GM10266 (cell line): ENCODE data around the gene TIMM29.

ENCODE experiments used
- DNase-seq: peaks from one replicate; pipeline ENCODE4 v3.0.0; 2012; ENCODE audit errors: extremely low spot score
- TF ChIP-seq, protein P1 (sequence below): IDR thresholded peaks from 2 replicates; pipeline ENCODE4 v1.5.1; 2012; ENCODE audit warnings: mild to moderate bottlenecking, low read depth; ENCODE audit not compliant: control insufficient read depth, insufficient read depth; ENCODE audit errors: missing control alignments

The TIMM29 gene

DNA sequence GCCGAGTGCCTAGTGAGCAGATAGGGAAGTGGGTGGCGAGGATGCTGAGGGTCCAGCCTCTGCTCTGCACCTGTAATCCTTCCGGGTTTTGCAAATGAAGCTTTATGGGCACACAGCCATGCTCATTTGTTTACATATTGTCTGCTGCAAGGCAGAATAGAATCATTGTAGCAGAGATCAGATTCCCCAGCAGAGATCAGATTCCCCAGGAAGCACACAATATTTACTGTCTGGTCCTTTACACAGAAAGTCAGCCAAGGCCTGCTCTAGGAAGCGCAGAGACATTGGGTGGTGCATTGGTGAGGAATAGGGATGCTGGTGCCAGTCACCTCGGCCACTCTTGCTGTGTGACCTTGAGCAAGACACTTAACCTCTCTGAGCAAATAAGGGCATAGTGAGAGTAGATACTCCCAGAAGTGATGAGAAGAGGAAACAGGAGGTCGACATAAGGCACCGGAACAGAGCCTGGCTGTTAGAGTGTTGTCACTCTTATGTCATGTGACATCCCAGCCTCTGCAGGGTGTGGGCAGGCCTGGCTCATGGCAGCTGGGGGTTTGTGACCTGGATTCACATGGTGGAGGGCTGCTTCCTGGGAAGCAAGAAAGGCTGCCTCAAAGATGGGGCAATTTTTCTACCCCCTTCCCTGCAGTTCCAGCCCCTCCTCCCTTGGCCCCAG lies 31.6 kb upstream of the TIMM29 start:
- TF ChIP-seq, protein P1, sequence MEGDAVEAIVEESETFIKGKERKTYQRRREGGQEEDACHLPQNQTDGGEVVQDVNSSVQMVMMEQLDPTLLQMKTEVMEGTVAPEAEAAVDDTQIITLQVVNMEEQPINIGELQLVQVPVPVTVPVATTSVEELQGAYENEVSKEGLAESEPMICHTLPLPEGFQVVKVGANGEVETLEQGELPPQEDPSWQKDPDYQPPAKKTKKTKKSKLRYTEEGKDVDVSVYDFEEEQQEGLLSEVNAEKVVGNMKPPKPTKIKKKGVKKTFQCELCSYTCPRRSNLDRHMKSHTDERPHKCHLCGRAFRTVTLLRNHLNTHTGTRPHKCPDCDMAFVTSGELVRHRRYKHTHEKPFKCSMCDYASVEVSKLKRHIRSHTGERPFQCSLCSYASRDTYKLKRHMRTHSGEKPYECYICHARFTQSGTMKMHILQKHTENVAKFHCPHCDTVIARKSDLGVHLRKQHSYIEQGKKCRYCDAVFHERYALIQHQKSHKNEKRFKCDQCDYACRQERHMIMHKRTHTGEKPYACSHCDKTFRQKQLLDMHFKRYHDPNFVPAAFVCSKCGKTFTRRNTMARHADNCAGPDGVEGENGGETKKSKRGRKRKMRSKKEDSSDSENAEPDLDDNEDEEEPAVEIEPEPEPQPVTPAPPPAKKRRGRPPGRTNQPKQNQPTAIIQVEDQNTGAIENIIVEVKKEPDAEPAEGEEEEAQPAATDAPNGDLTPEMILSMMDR, result no peak
- DNase-seq, result no peak

DNA sequence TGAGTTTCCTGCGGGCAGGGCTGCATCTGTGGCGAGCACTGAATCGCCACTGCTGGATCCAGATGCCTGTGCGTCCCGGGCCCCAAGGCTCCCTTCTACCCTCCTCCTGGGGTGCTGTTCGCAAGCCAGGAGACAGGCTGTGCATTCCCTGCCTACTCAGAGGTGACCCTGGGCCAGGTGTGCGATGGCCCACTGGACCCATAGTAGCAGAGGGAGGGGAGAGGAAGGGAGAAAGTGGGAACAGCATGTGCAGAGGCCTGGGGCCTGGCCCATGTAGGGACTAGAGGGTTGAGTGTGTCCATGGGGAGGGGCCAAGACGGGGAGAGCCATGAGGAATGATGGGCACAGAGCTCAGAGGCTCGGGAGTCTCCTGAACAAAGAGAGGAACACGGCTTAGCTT lies 30.0 kb upstream of the TIMM29 start:
- TF ChIP-seq, protein P1, result no peak
- DNase-seq, result no peak

DNA sequence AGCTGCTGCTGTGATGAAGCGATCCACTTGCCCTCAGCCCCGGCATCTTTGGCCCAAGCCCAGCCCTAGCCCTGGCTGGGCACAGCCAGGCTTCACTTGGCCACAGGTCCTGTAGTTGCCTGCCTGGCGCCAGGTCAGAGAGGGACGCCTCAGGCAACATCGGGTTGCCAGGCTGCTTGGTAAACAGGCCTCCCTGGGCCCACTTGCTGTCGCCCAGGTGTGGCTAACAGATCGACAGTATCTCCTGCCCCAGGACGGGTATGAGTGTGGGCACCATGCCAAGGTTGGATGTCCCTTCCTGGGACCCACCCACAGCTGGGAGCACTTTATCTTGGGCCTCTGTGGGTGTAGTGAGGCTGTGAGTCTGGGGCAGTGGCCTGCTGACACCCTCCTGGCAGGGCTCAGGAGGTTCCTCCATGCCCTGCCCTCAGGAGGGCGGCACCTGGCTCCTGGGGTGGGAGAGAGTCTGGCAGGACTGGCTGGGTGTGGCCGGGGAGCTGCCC lies 29.4 kb upstream of the TIMM29 start:
- no peak for DNase-seq
- TF ChIP-seq, protein P1, result no peak

DNA sequence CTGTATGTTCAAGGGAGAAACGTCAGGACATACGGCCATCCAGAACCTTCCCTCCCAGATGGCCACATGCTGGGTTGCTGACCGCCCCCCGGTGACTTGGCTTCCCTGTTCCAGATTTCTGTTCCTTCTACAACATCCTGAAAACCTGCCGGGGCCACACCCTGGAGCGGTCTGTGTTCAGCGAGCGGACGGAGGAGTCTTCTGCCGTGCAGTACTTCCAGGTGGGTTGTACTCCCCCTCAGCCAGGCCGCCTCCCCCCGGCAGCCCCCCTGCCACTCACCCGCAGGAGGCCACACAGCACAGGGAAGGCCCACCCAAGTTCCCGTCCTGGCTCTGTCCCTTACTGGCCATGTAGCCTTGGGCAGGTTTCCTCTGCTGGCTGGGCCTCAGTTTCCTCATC lies 20.7 kb upstream of the TIMM29 start:
- no peak for DNase-seq
- TF ChIP-seq, protein P1, result no peak

DNA sequence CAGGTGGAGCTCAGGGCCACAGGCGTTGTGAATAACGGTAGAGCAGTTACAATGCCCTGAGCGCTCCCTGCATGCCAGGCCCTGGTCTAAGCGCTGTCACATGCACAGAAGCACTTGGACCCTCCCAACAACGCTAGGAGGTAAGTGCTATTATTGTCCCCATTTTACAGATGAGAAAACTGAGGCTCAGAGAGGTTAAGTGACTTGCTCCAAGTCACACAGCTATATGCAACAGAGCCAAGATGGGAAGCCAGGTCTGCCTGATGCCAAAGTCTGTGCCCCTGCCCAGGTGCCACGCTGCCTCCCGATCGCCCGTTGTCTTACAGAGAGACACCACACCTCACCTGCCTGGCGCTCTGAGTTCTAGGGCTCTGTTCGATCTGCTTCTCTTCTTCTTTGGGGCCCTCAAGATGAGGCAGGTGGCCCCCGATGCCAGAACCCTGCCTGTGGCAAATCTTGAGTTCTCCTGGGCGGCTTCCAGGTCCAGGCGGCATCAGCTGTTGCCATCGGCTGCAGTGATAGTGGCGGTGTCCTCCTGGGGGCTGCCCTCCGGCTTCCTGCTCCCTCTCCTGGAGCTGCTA lies 20.1 kb upstream of the TIMM29 start:
- TF ChIP-seq, protein P1, result no peak
- DNase-seq, result no peak

DNA sequence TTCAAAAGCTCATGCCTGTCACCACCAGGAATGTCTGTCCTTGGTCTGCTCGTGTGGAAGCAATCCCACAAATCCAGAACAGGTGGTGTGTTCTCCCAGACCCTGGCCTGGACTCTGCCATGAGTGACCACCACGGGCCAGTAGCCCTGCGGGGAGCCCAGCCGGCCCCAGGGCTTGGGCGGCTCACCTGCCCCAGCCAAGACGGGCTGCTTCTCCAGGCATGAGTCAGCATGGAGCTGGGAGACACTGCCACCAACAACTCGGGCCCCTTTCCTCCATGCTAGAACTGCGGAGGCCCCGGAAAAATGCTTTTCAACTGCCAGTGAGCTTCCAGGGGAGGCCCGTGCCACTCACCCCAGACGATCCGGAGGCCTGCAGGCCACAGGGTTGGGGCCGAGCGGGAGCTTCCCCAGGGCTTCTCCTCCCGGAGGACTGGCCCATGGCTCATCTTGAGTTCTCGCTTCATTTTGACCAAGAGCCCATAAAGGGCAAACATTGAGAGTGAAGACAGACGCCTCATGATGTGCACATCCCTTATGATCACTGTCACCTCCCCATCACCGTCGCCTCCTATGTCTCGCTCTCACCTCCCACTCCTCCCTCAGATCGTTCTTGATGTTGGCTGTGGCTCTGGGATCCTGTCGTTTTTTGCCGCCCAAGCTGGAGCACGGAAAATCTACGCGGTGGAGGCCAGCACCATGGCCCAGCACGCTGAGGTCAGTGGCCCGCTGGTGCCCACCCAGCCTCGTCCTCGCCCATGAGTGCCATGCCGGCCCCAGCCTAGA lies 16.8 kb upstream of the TIMM29 start:
- TF ChIP-seq, protein P1, result no peak
- DNase-seq, result no peak
